H1 (cell line): ENCODE data around the gene DNAJC24. TPM values are rescaled to one million over a fixed set of nuclear protein-coding genes. Genes with fewer than 3 reads are reported as not detected.

Source experiments
- CTCF ChIA-PET: fragments of 300-600 bp; sonication (Branson Sonifier 250); formaldehyde crosslinking; loops from one replicate; lab custom pipeline; 2021; ENCODE audit not compliant: partially characterized antibody; lab: Charles Lee
- POLR2A ChIA-PET: fragments of 300-600 bp; sonication (Branson Sonifier 250); formaldehyde crosslinking; loops from one replicate; lab custom pipeline; 2021; ENCODE audit warnings: inconsistent platforms; ENCODE audit not compliant: partially characterized antibody; lab: Charles Lee
- DNase-seq, 2 experiments: peaks; one replicate each; pipeline versions ENCODE4 v3.0.0 to v3.0.0-alpha.2; 2010 to 2022; ENCODE audit warnings: low spot score in 2 of 2, low read depth in 1 of 2, mixed read lengths in 1 of 2
- FAIRE-seq: peaks from 2 replicates; lab custom pipeline; 2011; peaks lifted over from hg19 to GRCh38; lab: Jason Lieb, UNC
- H2AFZ ChIP-seq: 2 replicates; pipeline ENCODE4 v1.8.1; 2012; ENCODE audit warnings: low read length, inconsistent platforms
- H2AK5ac ChIP-seq: 2 replicates; pipeline ENCODE4 v1.6.1; 2013; ENCODE audit warnings: low read depth, low read length
- H2BK120ac ChIP-seq: replicated peaks from 2 replicates; pipeline ENCODE3; 2013; ENCODE audit warnings: low read depth, low read length, inconsistent platforms
- H2BK12ac ChIP-seq: 2 replicates; pipeline ENCODE4 v1.6.1; 2013; ENCODE audit warnings: low read depth, low read length
- H2BK15ac ChIP-seq: 2 replicates; pipeline ENCODE4 v1.6.1; 2013; ENCODE audit warnings: low read length
- H2BK20ac ChIP-seq: 2 replicates; pipeline ENCODE4 v1.6.1; 2013; ENCODE audit warnings: low read length
- H2BK5ac ChIP-seq: 2 replicates; pipeline ENCODE4 v1.6.1; 2013; ENCODE audit warnings: low read depth, low read length
- H3K14ac ChIP-seq: 2 replicates; pipeline ENCODE4 v1.6.1; 2013; ENCODE audit warnings: inconsistent platforms; ENCODE audit not compliant: insufficient read length
- H3K18ac ChIP-seq: 2 replicates; pipeline ENCODE4 v1.6.1; 2013; ENCODE audit warnings: low read length; ENCODE audit errors: extremely low read depth
- H3K23ac ChIP-seq: 2 replicates; pipeline ENCODE4 v1.6.1; 2013; ENCODE audit warnings: inconsistent platforms; ENCODE audit not compliant: insufficient read length
- H3K23me2 ChIP-seq: 2 replicates; pipeline ENCODE4 v1.6.1; 2013; ENCODE audit warnings: low read depth, low read length
- H3K27ac ChIP-seq: 2 replicates; pipeline ENCODE4 v1.6.1; 2011; ENCODE audit warnings: low read depth, low read length, inconsistent platforms
- H3K27me3 ChIP-seq, 4 experiments: replicated peaks in 1 of 4; 1 replicate in 1 of 4; 2 replicates in 3 of 4; pipeline versions ENCODE4 v1.6.1 to v1.8.1; 2011 to 2013; ENCODE audit warnings: low read length in 3 of 4, mild to moderate bottlenecking in 3 of 4, inconsistent platforms in 2 of 4, mixed read lengths in 2 of 4, moderate library complexity in 1 of 4; ENCODE audit not compliant: control insufficient read depth in 3 of 4, insufficient read depth in 3 of 4; ENCODE audit errors: extremely low read depth in 1 of 4
- H3K36me3 ChIP-seq, 4 experiments: 2 replicates each; pipeline versions ENCODE4 v1.6.1 to v1.8.1; 2011 to 2013; ENCODE audit warnings: mild to moderate bottlenecking in 4 of 4, low read length in 3 of 4, moderate library complexity in 2 of 4, control low read depth in 1 of 4, inconsistent platforms in 1 of 4; ENCODE audit not compliant: insufficient read depth in 4 of 4, control insufficient read depth in 2 of 4
- H3K4ac ChIP-seq: replicated peaks from 2 replicates; pipeline ENCODE3; 2013; ENCODE audit warnings: low read length, low read depth, mixed read lengths, inconsistent platforms; ENCODE audit not compliant: insufficient read length
- H3K4me1 ChIP-seq, 4 experiments: replicated peaks in 1 of 4; 1 replicate in 1 of 4; 2 replicates in 3 of 4; pipeline versions ENCODE4 v1.6.1 to v1.8.1; 2011 to 2013; ENCODE audit warnings: low read length in 3 of 4, inconsistent platforms in 2 of 4, mixed read lengths in 1 of 4; ENCODE audit not compliant: insufficient read depth in 4 of 4, control insufficient read depth in 3 of 4
- H3K4me2 ChIP-seq, 2 experiments: 2 replicates each; pipeline versions ENCODE4 v1.6.1 to v1.8.1; 2011 to 2013; ENCODE audit warnings: low read depth in 2 of 2, low read length in 2 of 2, control low read depth in 1 of 2, inconsistent platforms in 1 of 2, mild to moderate bottlenecking in 1 of 2; ENCODE audit not compliant: insufficient read depth in 1 of 2
- H3K4me3 ChIP-seq, 4 experiments: fragments of 200-600, 300-600 bp in 1 of 4; sonication (generic), shearing (Covaris generic), sonication (Bioruptor Twin) in 1 of 4; 2 replicates each; pipeline versions ENCODE4 v1.5.1 to v1.8.1; 2011 to 2016; ENCODE audit warnings: low read length in 4 of 4, low read depth in 3 of 4, control low read depth in 2 of 4, inconsistent platforms in 2 of 4, mild to moderate bottlenecking in 2 of 4, mixed read lengths in 1 of 4, moderate library complexity in 1 of 4; ENCODE audit not compliant: insufficient read depth in 2 of 4; ENCODE audit errors: extremely low read depth in 1 of 4
- H3K56ac ChIP-seq: replicated peaks from 2 replicates; pipeline ENCODE3; 2013; ENCODE audit warnings: low read depth, mild to moderate bottlenecking, mixed read lengths, low read length, inconsistent platforms; ENCODE audit not compliant: insufficient read length
- H3K79me1 ChIP-seq: 2 replicates; pipeline ENCODE4 v1.6.1; 2013; ENCODE audit warnings: low read depth, low read length, control low read depth
- H3K79me2 ChIP-seq, 2 experiments: 2 replicates each; pipeline versions ENCODE4 v1.6.1 to v1.8.1; 2012 to 2013; ENCODE audit warnings: low read length in 2 of 2, mild to moderate bottlenecking in 2 of 2, inconsistent platforms in 1 of 2; ENCODE audit not compliant: insufficient read depth in 2 of 2, control insufficient read depth in 1 of 2
- H3K9ac ChIP-seq, 4 experiments: replicated peaks in 1 of 4; 1 replicate in 1 of 4; 2 replicates in 3 of 4; pipeline versions ENCODE4 v1.6.1 to v1.8.1; 2011 to 2013; ENCODE audit warnings: low read depth in 3 of 4, low read length in 3 of 4, control low read depth in 2 of 4, mild to moderate bottlenecking in 2 of 4, moderate library complexity in 2 of 4, inconsistent platforms in 1 of 4; ENCODE audit errors: extremely low read depth in 1 of 4
- H3K9me3 ChIP-seq, 2 experiments: 2 replicates each; pipeline versions ENCODE4 v1.6.1 to v1.8.1; 2012 to 2013; ENCODE audit warnings: mild to moderate bottlenecking in 2 of 2, moderate library complexity in 2 of 2, control low read depth in 1 of 2, inconsistent platforms in 1 of 2, low read depth in 1 of 2, low read length in 1 of 2, mixed read lengths in 1 of 2; ENCODE audit not compliant: insufficient read depth in 2 of 2
- H4K20me1 ChIP-seq, 2 experiments: replicated peaks in 1 of 2; 2 replicates each; pipeline versions ENCODE3 to v1.8.1; 2011 to 2013; ENCODE audit warnings: inconsistent platforms in 2 of 2, low read length in 2 of 2, mild to moderate bottlenecking in 1 of 2; ENCODE audit not compliant: insufficient read depth in 2 of 2, control insufficient read depth in 1 of 2
- H4K5ac ChIP-seq: 2 replicates; pipeline ENCODE4 v1.6.1; 2013; ENCODE audit warnings: low read length, low read depth, mixed read lengths, inconsistent platforms; ENCODE audit not compliant: insufficient read length
- H4K8ac ChIP-seq: 2 replicates; pipeline ENCODE4 v1.8.0; 2013; ENCODE audit warnings: mild to moderate bottlenecking, moderate library complexity, low read length, inconsistent platforms; ENCODE audit not compliant: insufficient read depth; ENCODE audit errors: extremely low read depth
- H4K91ac ChIP-seq: replicated peaks from 2 replicates; pipeline ENCODE3; 2013; ENCODE audit warnings: low read length, mixed read lengths, inconsistent platforms; ENCODE audit not compliant: insufficient read length
- ASH2L ChIP-seq: fragments of 200-600, 300-600 bp; sonication (generic); IDR thresholded peaks from one replicate; pipeline ENCODE4 v1.7.1; 2017; ENCODE audit warnings: low read length
- EZH2 ChIP-seq: fragments of 200-600 bp; sonication (generic); IDR thresholded peaks from 2 replicates; pipeline ENCODE4 v1.7.1; 2012; ENCODE audit warnings: low read depth, mild to moderate bottlenecking, moderate library complexity, low read length, inconsistent platforms; ENCODE audit not compliant: severe bottlenecking
- HDAC6 ChIP-seq: IDR thresholded peaks from one replicate; pipeline ENCODE4 v1.7.1; 2012; ENCODE audit warnings: low read depth, mild to moderate bottlenecking, inconsistent platforms, low read length, moderate library complexity
- KDM1A ChIP-seq: fragments of 200-600, 300-600 bp; sonication (generic); IDR thresholded peaks from 2 replicates; pipeline ENCODE4 v1.7.1; 2016; ENCODE audit warnings: mild to moderate bottlenecking, low read length, borderline replicate concordance
- KDM4A ChIP-seq: IDR thresholded peaks from one replicate; pipeline ENCODE4 v1.7.1; 2012; ENCODE audit warnings: low read depth, mild to moderate bottlenecking, moderate library complexity, low read length, inconsistent platforms; ENCODE audit not compliant: severe bottlenecking
- RAD21 ChIP-seq, 2 experiments: IDR thresholded peaks in 1 of 2; conservative IDR thresholded peaks in 1 of 2; 2 replicates each; pipeline ENCODE4 v1.6.1; 2011; ENCODE audit warnings: low read depth in 2 of 2, low read length in 2 of 2, improper control_type of control experiment in 1 of 2, inconsistent platforms in 1 of 2, mild to moderate bottlenecking in 1 of 2, moderate library complexity in 1 of 2
- TBP ChIP-seq: IDR thresholded peaks from 2 replicates; pipeline ENCODE4 v1.6.1; 2011; ENCODE audit warnings: low read depth, low read length, improper control_type of control experiment
- TCF12 ChIP-seq: IDR thresholded peaks from 2 replicates; pipeline ENCODE4 v1.6.1; 2011; ENCODE audit warnings: low read depth, mild to moderate bottlenecking, low read length
- WGBS, 2 experiments: shearing (Covaris generic) in 1 of 2; methylation state at CpG; one replicate each; pipeline versions ENCODE4 v1.1.6 to v1.1.7; 2013 to 2015; ENCODE audit warnings: low lambda C conversion rate in 2 of 2, mixed read lengths in 2 of 2, inconsistent platforms in 1 of 2, low coverage in 1 of 2, missing lambda C conversion rate in 1 of 2; ENCODE audit not compliant: insufficient replicate concordance in 2 of 2, insufficient coverage in 1 of 2, insufficient read length in 1 of 2; ENCODE audit errors: extremely low coverage in 1 of 2, missing lambda C conversion rate in 1 of 2; 5-methylcytosine and 5-hydroxymethylcytosine counted together
- polyA plus RNA-seq, 7 experiments: library from polyadenylated mRNA; depleted of rRNA in 3 of 7; stranded (reverse) in 5 of 7; unstranded in 2 of 7; fragments of >200 nt in 5 of 7; fragments of 200-250 nt in 2 of 7; gene quantifications; 1 replicate in 5 of 7; 2 replicates in 1 of 7; 4 replicates in 1 of 7; pipeline versions ENCODE4 v1.2.1 to v1.2.3, GENCODE V29; 2011 to 2013; ENCODE audit warnings: missing spikeins in 2 of 7, mixed read lengths in 2 of 7
- total RNA-seq: library from RNA; stranded (reverse); fragmentation: NEBNext Ultra II Directional; extraction: Animal tissue kit (Norgen Biotek cat#: 25700); gene quantifications from 2 replicates; pipeline ENCODE4 v1.2.1, GENCODE V29; 2021
- TF ChIP-seq, protein P1 (sequence below): IDR thresholded peaks from 2 replicates; pipeline ENCODE4 v1.6.1; 2012; ENCODE audit warnings: low read length, inconsistent platforms
- TF ChIP-seq, protein P2 (sequence below): IDR thresholded peaks from 2 replicates; pipeline ENCODE4 v1.6.1; 2012; ENCODE audit warnings: inconsistent platforms

Gene DNAJC24
- total and polyA plus RNA-seq, 2 of the 8 experiments (the other 6 are each of a cell fraction or from before 2014, with no cell fraction given) = 7.2 to 21.1 TPM

DNA sequence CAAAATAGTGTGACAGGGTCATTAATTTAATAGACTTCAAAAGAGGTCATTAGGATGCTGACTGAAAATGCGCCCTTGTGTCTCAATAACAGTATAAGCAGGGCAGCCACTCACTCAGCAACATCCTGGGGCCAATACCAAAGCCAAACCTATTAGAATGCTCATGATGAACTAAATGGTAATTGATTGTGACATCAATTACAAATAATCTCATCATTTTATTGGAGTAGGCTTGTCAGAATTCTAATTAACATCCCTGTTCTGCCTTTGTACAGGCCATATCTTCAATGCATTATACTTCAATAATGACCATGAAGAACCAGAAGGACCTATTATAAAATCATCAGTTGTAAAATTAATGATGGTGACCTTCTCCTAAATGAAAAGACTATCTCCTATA, 64.2 kb downstream of the DNAJC24 start:
- Histone ChIP-seq H3K23me2 (no peaks in the 10 kb centered on the region), H2BK20ac (no peak overlapping the region), H2BK15ac (no peak overlapping the region), H3K36me3 (peaks cover 0 to 9% (median 0%) of the 10 kb centered on the region in 4 experiments; a peak in 2 of 8 replicates), H3K27ac (no peak overlapping the region), H2BK12ac (no peak overlapping the region), H3K79me2 (no peaks in the 10 kb centered on the region), H3K4ac (no peak overlapping the region), H2AFZ (no peak overlapping the region), H4K5ac (no peak overlapping the region), H4K8ac (no peak overlapping the region), H3K9me3 (no peaks in the 10 kb centered on the region), H3K56ac (no peak overlapping the region), H3K79me1 (no peaks in the 10 kb centered on the region), H4K91ac (no peak overlapping the region), H2BK120ac (no peak overlapping the region), H2AK5ac (no peak overlapping the region), H3K14ac (no peak overlapping the region), H3K4me1 (no peaks in the 10 kb centered on the region), H3K27me3 (peaks cover 0 to 1% (median 0%) of the 10 kb centered on the region in 4 experiments; a peak in 1 of 7 replicates), H3K4me3 (no peak overlapping the region), H4K20me1 (no peaks in the 10 kb centered on the region), H3K9ac (no peak overlapping the region), H3K4me2 (no peak overlapping the region), H3K18ac (no peak overlapping the region), H3K23ac (no peak overlapping the region), H2BK5ac (no peak overlapping the region)
- FAIRE-seq (no peak), DNase-seq (no peak)
- CTCF ChIA-PET = no interaction called here
- POLR2A ChIA-PET = no interaction called here
- TF ChIP-seq TCF12 (no peak), HDAC6 (no peak), RAD21 (IDR thresholded peaks at IDR 0.05 in 1 of 2, conservative IDR thresholded peaks at IDR 0.05 in 1 of 2; ENCODE audit: low read depth in 2 of 2, low read length in 2 of 2) (no peak), KDM4A (no peak), ASH2L (no peak), EZH2 (no peak), TBP (no peak), KDM1A (no peak)
- TF ChIP-seq, protein P1, sequence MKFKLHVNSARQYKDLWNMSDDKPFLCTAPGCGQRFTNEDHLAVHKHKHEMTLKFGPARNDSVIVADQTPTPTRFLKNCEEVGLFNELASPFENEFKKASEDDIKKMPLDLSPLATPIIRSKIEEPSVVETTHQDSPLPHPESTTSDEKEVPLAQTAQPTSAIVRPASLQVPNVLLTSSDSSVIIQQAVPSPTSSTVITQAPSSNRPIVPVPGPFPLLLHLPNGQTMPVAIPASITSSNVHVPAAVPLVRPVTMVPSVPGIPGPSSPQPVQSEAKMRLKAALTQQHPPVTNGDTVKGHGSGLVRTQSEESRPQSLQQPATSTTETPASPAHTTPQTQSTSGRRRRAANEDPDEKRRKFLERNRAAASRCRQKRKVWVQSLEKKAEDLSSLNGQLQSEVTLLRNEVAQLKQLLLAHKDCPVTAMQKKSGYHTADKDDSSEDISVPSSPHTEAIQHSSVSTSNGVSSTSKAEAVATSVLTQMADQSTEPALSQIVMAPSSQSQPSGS = no peak
- TF ChIP-seq, protein P2, sequence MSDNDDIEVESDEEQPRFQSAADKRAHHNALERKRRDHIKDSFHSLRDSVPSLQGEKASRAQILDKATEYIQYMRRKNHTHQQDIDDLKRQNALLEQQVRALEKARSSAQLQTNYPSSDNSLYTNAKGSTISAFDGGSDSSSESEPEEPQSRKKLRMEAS = no peak
- 88% methylated on average over 1 of the region's 1 CpG; no CpG with 5 or more reads in 1 of the 2 experiments for WGBS, 2 experiments
